K562 (cell line): ENCODE data around the gene C1orf167. TPM values are rescaled to one million over a fixed set of nuclear protein-coding genes. Genes with fewer than 3 reads are reported as not detected.

Experiments used
- ARHGAP35 ChIP-seq: fragments of 450-650 bp; IDR thresholded peaks from 2 replicates; pipeline ENCODE4 v1.6.1; 2018; ENCODE audit not compliant: partially characterized antibody
- BHLHE40 ChIP-seq: IDR thresholded peaks from 2 replicates; pipeline ENCODE4 v1.6.1; 2011; ENCODE audit warnings: low read length, improper control_type of control experiment
- CBFA2T2 ChIP-seq: fragments of 450-650 bp; conservative IDR thresholded peaks from 2 replicates; pipeline ENCODE4 v1.6.1; 2017; ENCODE audit warnings: mild to moderate bottlenecking
- ELF4 ChIP-seq: fragments of 450-650 bp; formaldehyde crosslinking; IDR thresholded peaks from 2 replicates; pipeline ENCODE4 v1.4.0; 2022; ENCODE audit warnings: missing genetic modification characterization
- EWSR1 ChIP-seq: fragments of 450-650 bp; IDR thresholded peaks from 2 replicates; pipeline ENCODE4 v1.6.1; 2018; ENCODE audit warnings: borderline replicate concordance, mild to moderate bottlenecking, low read depth, moderate library complexity; ENCODE audit not compliant: partially characterized antibody
- HDAC2 ChIP-seq: fragments of 450-650 bp; IDR thresholded peaks from 2 replicates; pipeline ENCODE4 v1.6.1; 2016; ENCODE audit warnings: mild to moderate bottlenecking
- MAFF ChIP-seq: IDR thresholded peaks from 2 replicates; pipeline ENCODE4 v1.6.1; 2012; ENCODE audit warnings: low read length, improper control_type of control experiment
- MEIS2 ChIP-seq: fragments of 450-650 bp; IDR thresholded peaks from 2 replicates; pipeline ENCODE4 v1.6.1; 2014; ENCODE audit warnings: mild to moderate bottlenecking; ENCODE audit not compliant: partially characterized antibody
- MIER1 ChIP-seq: fragments of 450-650 bp; IDR thresholded peaks from 2 replicates; pipeline ENCODE4 v1.6.1; 2016; ENCODE audit warnings: antibody characterized with exemption, mild to moderate bottlenecking, low read depth
- SRF ChIP-seq, 2 experiments: fragments of 250-450, 450-650 bp in 1 of 2; sonication (Bioruptor Pico) in 1 of 2; sonication (generic) in 1 of 2; formaldehyde crosslinking; IDR thresholded peaks; 2 replicates each; pipeline versions ENCODE4 v1.5.0 to v1.5.1; 2020 to 2022; ENCODE audit warnings: mild to moderate bottlenecking in 1 of 2, missing genetic modification reagents in 1 of 2
- TARDBP ChIP-seq: fragments of 450-650 bp; IDR thresholded peaks from 2 replicates; pipeline ENCODE4 v1.6.1; 2016
- TEAD1 ChIP-seq, 2 experiments: fragments of 450-650 bp in 1 of 2; sonication (generic) in 1 of 2; formaldehyde crosslinking; IDR thresholded peaks; 2 replicates each; pipeline versions ENCODE4 v1.4.0 to v1.8.0; 2020 to 2022; ENCODE audit warnings: mild to moderate bottlenecking in 2 of 2, missing genetic modification reagents in 1 of 2
- ZKSCAN3 ChIP-seq: fragments of 250-450 bp; sonication (Bioruptor Pico); IDR thresholded peaks from 2 replicates; pipeline ENCODE4 v1.4.0; 2020
- ZNF263 ChIP-seq: sonication (generic); formaldehyde crosslinking; IDR thresholded peaks from 2 replicates; pipeline ENCODE4 v1.8.0; 2022; ENCODE audit warnings: mild to moderate bottlenecking, missing genetic modification reagents, borderline replicate concordance
- ZNF644 ChIP-seq: fragments of 200-800 bp; sonication (Bioruptor generic); IDR thresholded peaks from 2 replicates; pipeline ENCODE4 v1.6.1; 2016; ENCODE audit warnings: low read depth, missing genetic modification characterization, missing compliant biosample characterization
- ZNF655 ChIP-seq: fragments of 250-450 bp; sonication (Bioruptor Pico); IDR thresholded peaks from 2 replicates; pipeline ENCODE4 v1.5.0; 2021
- ZNF695 ChIP-seq: fragments of 450-650 bp; formaldehyde crosslinking; IDR thresholded peaks from 2 replicates; pipeline ENCODE4 v1.4.0; 2020; ENCODE audit warnings: mild to moderate bottlenecking, moderate library complexity
- ZNF766 ChIP-seq: fragments of 200-800 bp; sonication (Bioruptor generic); conservative IDR thresholded peaks from 2 replicates; pipeline ENCODE4 v1.6.1; 2016; ENCODE audit warnings: missing genetic modification characterization, missing compliant biosample characterization
- polyA plus RNA-seq, 8 experiments: library from polyadenylated mRNA; depleted of rRNA in 4 of 8; stranded (reverse) in 5 of 8; unstranded in 3 of 8; fragments of >200 nt; fragmentation: Nextera tagmentation in 2 of 8; fragmentation: Illumina TruSeq in 1 of 8; extraction: Ambion mirVana in 2 of 8; extraction: Trizol in 1 of 8; gene quantifications; 2 replicates each; pipeline versions ENCODE4 v1.2.1 to v1.2.3, GENCODE V29; 2011 to 2014; ENCODE audit warnings: inconsistent platforms in 1 of 8, missing spikeins in 1 of 8
- total RNA-seq, 7 experiments: library from RNA; depleted of rRNA in 6 of 7; stranded (reverse); fragments of >200 nt in 6 of 7; fragmentation: Illumina TruSeq in 2 of 7; extraction: Trizol in 2 of 7; gene quantifications; 2 replicates each; pipeline versions ENCODE4 v1.2.1 to v1.2.3, GENCODE V29; 2011 to 2021; ENCODE audit warnings: low replicate concordance in 1 of 7
- TF ChIP-seq, protein P1 (sequence below): sonication (generic); formaldehyde crosslinking; IDR thresholded peaks from 2 replicates; pipeline ENCODE4 v1.8.0; 2023; ENCODE audit warnings: mild to moderate bottlenecking, missing genetic modification reagents
- TF ChIP-seq, protein P2 (sequence below), 2 experiments: fragments of 450-650 bp in 1 of 2; sonication (generic) in 1 of 2; formaldehyde crosslinking in 1 of 2; IDR thresholded peaks in 1 of 2; conservative IDR thresholded peaks in 1 of 2; 2 replicates each; pipeline versions ENCODE4 v1.6.1 to v1.8.1; 2016 to 2023; ENCODE audit warnings: mild to moderate bottlenecking in 2 of 2, moderate library complexity in 2 of 2, inconsistent platforms in 1 of 2, missing genetic modification reagents in 1 of 2
- TF ChIP-seq, protein P3 (sequence below), 2 experiments: fragments of 450-650 bp; conservative IDR thresholded peaks; 2 replicates each; pipeline ENCODE4 v1.6.1; 2017; ENCODE audit warnings: mild to moderate bottlenecking in 2 of 2, moderate library complexity in 2 of 2
- TF ChIP-seq, protein P4 (sequence below): sonication (generic); formaldehyde crosslinking; IDR thresholded peaks from 2 replicates; pipeline ENCODE4 v1.9.0; 2022; ENCODE audit warnings: mild to moderate bottlenecking, missing genetic modification reagents

C1orf167 gene
- total and polyA plus RNA-seq, 9 of the 15 experiments (the other 6 are each of a cell fraction or from before 2014, with no cell fraction given), result 0.22 to 0.86 (median 0.31) TPM; not detected in 2

DNA sequence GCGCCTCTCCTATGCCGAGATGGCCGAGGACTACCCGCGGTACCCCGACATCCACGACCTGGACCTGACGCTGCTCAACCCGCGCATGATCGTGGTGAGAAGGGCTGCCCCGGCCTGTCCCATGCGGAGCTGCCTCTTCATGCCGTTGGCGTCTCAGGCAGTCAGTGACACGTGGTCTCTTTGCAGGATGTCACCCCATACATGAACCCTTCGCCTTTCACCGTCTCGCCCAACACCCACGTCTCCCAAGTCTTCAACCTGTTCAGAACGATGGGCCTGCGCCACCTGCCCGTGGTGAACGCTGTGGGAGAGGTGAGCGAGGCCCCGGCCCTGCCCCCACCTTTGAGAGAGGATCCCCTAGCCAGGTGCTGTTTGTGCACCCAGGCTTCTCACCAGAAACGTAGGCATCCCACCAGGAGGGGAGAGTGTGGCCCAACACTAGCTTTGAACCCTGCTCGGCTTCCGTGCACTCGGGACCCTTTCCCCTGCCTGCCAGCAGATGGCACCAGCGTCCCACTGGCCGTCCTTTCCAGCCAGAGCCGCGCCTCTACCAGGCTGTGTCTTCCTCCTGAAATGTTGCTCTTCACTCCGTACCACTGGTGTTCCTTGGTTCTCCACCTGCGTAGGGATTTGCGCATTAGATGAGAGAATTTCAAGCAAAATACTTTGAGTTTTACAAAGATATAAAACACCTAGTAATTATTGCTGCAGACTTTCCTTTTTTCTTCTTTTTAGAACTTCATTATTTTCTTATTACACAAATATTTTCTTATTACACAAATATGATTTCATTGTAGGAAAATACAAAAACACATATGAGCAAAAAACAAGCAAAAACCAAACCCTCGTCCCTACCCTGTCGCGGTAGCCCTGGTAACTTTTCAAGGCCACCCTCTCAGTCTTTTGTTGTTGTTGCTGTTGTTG, 76.6 kb downstream of the C1orf167 start (continued):
- TF ChIP-seq MEIS2 (no peak), CBFA2T2 (no peak), ELF4 (CRISPR knock-in tag) (no peak), TEAD1 (CRISPR knock-in tag; IDR thresholded peaks at IDR 0.05) (peak in 1 of 2 experiments; percentile 69; a peak in 2 of 4 replicates), ZNF263 (CRISPR knock-in tag) (no peak; the same call in 1 of the 2 replicates), BHLHE40 (peak; percentile 36), ZNF766 (CRISPR knock-in tag) (0 out of 2 replicates have a peak, but pooled peaks have one; percentile 36), ZKSCAN3 (CRISPR knock-in tag) (no peak), MIER1 (no peak), HDAC2 (0 out of 2 replicates have a peak, but pooled peaks have one; percentile 28), TARDBP (peak; percentile 67; the same call in 1 of the 2 replicates), ZNF644 (tag) (no peak), ZNF655 (CRISPR knock-in tag) (no peak), ARHGAP35 (no peak), EWSR1 (no peak), SRF (CRISPR knock-in tag; IDR thresholded peaks at IDR 0.05) (no peak), MAFF (no peak), ZNF695 (CRISPR knock-in tag) (no peak)
- TF ChIP-seq, protein P1, sequence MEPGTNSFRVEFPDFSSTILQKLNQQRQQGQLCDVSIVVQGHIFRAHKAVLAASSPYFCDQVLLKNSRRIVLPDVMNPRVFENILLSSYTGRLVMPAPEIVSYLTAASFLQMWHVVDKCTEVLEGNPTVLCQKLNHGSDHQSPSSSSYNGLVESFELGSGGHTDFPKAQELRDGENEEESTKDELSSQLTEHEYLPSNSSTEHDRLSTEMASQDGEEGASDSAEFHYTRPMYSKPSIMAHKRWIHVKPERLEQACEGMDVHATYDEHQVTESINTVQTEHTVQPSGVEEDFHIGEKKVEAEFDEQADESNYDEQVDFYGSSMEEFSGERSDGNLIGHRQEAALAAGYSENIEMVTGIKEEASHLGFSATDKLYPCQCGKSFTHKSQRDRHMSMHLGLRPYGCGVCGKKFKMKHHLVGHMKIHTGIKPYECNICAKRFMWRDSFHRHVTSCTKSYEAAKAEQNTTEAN (CRISPR knock-in tag), result no peak
- TF ChIP-seq, protein P2, sequence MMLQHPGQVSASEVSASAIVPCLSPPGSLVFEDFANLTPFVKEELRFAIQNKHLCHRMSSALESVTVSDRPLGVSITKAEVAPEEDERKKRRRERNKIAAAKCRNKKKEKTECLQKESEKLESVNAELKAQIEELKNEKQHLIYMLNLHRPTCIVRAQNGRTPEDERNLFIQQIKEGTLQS (IDR thresholded peaks at IDR 0.05), result no peak
- TF ChIP-seq, protein P2 (CRISPR knock-in tag; conservative IDR thresholded peaks at IDR 0.05), result no peak
- TF ChIP-seq, protein P3, sequence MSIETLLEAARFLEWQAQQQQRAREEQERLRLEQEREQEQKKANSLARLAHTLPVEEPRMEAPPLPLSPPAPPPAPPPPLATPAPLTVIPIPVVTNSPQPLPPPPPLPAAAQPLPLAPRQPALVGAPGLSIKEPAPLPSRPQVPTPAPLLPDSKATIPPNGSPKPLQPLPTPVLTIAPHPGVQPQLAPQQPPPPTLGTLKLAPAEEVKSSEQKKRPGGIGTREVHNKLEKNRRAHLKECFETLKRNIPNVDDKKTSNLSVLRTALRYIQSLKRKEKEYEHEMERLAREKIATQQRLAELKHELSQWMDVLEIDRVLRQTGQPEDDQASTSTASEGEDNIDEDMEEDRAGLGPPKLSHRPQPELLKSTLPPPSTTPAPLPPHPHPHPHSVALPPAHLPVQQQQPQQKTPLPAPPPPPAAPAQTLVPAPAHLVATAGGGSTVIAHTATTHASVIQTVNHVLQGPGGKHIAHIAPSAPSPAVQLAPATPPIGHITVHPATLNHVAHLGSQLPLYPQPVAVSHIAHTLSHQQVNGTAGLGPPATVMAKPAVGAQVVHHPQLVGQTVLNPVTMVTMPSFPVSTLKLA (conservative IDR thresholded peaks at IDR 0.05), result peak in 1 of 2 experiments; percentile 39; a peak in 1 of 4 replicates
- TF ChIP-seq, protein P4, sequence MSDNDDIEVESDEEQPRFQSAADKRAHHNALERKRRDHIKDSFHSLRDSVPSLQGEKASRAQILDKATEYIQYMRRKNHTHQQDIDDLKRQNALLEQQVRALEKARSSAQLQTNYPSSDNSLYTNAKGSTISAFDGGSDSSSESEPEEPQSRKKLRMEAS (CRISPR knock-in tag), result peak; percentile 78
